WI38 (cell line): ENCODE measurements around the gene USP33.
"Not testable (repeated sequence)": the region's sequence is repeated elsewhere in the genome, so short reads cannot be mapped to it uniquely, and the experiment has no call there.

Source experiments
- H3K4me3 ChIP-seq: 2 replicates; pipeline ENCODE4 v1.5.1; 2011; ENCODE audit warnings: low read depth, mild to moderate bottlenecking, control low read depth, low read length
- CTCF ChIP-seq: IDR thresholded peaks from 2 replicates; pipeline ENCODE4 v1.5.1; 2012; ENCODE audit warnings: low read depth, mild to moderate bottlenecking, control low read depth, low read length

The USP33 gene

DNA sequence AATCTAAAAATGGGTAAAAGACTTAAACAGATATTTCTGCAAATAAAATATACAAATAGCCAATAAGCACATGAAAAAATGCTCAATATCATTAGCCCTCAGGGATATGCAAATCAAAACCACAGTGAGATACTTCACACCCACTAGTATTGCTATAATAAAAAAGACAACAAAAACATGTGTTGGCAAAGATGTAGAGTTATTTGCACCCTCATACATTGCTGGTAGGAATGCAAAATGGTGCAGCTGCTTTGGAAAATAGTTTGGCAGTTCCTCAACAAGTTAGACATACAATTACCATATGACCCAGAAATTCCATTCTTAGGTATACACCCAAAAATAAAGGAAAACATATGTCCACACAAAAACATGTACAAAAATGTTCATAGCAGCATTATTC, 107.4 kb downstream of the USP33 start:
- TF ChIP-seq CTCF = no peak

GRCh38 chr1:77649127-77649526, 110.5 kb downstream of the USP33 start:
- H3K4me3 ChIP-seq = no peak overlapping the region
- no peak for TF ChIP-seq CTCF

More for the DNA sequence above, 107.4 kb downstream of the USP33 start:
- H3K4me3 ChIP-seq = no peak overlapping the region

- not testable (repeated sequence) for H3K4me3 ChIP-seq
These were observed 113.4 kb downstream of the USP33 start for GRCh38 chr1:77646224-77646623.
